Activated naive CD4-positive, alpha-beta T cell treated with anti-CD3 and anti-CD28 coated beads, Interleukin-2, amount 10 ng/mL, durations not matched to agents 7 days and 5 days (primary cell): Measurements from ENCODE around the gene RPS27L.
"Not testable (repeated sequence)": the region's sequence is repeated elsewhere in the genome, so short reads cannot be mapped to it uniquely, and the experiment has no call there.

Source experiments
- CTCF ChIA-PET: fragments of 350-600 bp; sonication (Branson Sonifier 250); formaldehyde crosslinking; loops from one replicate; lab custom pipeline; 2021; ENCODE audit warnings: antibody characterized with exemption; lab: Charles Lee
- DNase-seq: peaks from one replicate; pipeline ENCODE4 v3.0.0-alpha.2; 2020
- H3K27ac Mint-ChIP-seq: one replicate; pipeline ENCODE4 v1.8.0; 2021; ENCODE audit warnings: mild to moderate bottlenecking, moderate library complexity, mixed read lengths
- H3K27me3 Mint-ChIP-seq: one replicate; pipeline ENCODE4 v1.8.0; 2021; ENCODE audit warnings: mild to moderate bottlenecking, mixed read lengths
- H3K36me3 Mint-ChIP-seq: one replicate; pipeline ENCODE4 v1.8.0; 2021; ENCODE audit warnings: mixed read lengths
- H3K4me1 Mint-ChIP-seq: one replicate; pipeline ENCODE4 v1.8.0; 2021; ENCODE audit warnings: mixed read lengths
- H3K4me3 Mint-ChIP-seq: one replicate; pipeline ENCODE4 v1.8.0; 2021; ENCODE audit warnings: mild to moderate bottlenecking, moderate library complexity, mixed read lengths
- H3K9me3 Mint-ChIP-seq: one replicate; pipeline ENCODE4 v1.8.0; 2021; ENCODE audit warnings: mixed read lengths

Gene RPS27L

DNA sequence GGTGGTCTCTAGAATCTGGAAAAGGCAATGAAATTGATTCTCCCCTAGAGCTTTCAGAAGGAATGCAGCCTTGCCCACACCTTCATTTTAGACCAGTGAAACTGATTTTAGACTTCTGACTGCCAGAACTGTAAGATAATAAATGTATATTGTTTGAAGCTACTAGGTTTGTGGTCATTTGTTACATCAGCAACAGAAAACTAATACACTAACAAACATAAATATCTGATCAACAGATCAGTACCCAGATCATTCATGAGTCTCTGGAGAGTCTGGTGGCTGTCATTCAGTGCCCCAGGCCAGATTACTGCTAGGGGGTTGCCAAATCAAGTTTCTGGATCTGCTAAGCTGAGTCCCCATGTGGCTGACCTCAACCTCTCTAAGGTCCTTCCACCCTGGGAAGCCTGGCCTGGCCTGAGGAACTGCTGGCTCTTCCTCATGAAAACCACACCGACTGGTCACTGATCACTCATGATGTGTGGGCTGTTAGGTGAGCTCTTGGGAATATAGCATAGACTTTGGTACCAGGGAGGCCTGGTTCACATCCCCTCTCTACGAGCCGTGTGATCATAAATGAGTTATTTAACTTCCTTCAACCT lies 46.8 kb downstream of the RPS27L start:
- peaks cover 16% of the 10 kb centered on the region for H3K27me3 Mint-ChIP-seq
- no peak for DNase-seq
- peaks cover 4% of the 10 kb centered on the region for H3K9me3 Mint-ChIP-seq
- CTCF ChIA-PET = interaction anchor here (1.6 kb wide), 1 partner anchor 371 kb away, joined by 3 read pairs; no protein-coding TSS in a partner anchor
- no peak overlapping the region for H3K4me3 Mint-ChIP-seq
- H3K4me1 Mint-ChIP-seq = no peaks in the 10 kb centered on the region
- no peak overlapping the region for H3K27ac Mint-ChIP-seq
- H3K36me3 Mint-ChIP-seq = no peaks in the 10 kb centered on the region

GRCh38 chr15:63109920-63110319 lies 47.4 kb downstream of the RPS27L start:
- DNase-seq = no peak
- CTCF ChIA-PET = no interaction called here
- no peaks in the 10 kb centered on the region for H3K36me3 Mint-ChIP-seq
- no peak overlapping the region for H3K27ac Mint-ChIP-seq
- peaks cover 16% of the 10 kb centered on the region for H3K27me3 Mint-ChIP-seq
- no peaks in the 10 kb centered on the region for H3K4me1 Mint-ChIP-seq
- peaks cover 5% of the 10 kb centered on the region for H3K9me3 Mint-ChIP-seq
- H3K4me3 Mint-ChIP-seq = no peak overlapping the region

DNA sequence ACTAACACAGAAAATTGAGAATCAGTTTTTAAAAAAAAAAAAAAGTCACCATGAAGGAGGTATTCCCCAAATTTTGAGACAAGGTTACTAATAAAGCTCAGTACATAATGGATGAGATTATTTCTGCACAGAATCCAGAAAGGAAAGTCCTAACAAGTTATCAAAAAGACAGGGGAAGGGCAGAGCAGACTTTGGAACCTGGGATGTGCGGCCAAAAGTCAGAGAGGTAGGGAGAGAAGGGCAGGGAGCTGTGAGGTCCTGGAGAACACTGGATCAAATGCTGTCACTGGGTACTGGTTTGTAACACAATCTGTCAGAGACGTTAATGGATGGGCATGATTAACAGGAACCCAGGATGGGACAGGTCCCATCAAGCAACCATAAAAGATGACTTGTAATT lies 47.8 kb downstream of the RPS27L start:
- Mint-ChIP-seq H3K9me3 (peaks cover 5% of the 10 kb centered on the region), H3K27me3 (peaks cover 18% of the 10 kb centered on the region)
- CTCF ChIA-PET = interaction anchor here (1.8 kb wide), 1 partner anchor 62 kb away, joined by 5 read pairs; no protein-coding TSS in a partner anchor

DNA sequence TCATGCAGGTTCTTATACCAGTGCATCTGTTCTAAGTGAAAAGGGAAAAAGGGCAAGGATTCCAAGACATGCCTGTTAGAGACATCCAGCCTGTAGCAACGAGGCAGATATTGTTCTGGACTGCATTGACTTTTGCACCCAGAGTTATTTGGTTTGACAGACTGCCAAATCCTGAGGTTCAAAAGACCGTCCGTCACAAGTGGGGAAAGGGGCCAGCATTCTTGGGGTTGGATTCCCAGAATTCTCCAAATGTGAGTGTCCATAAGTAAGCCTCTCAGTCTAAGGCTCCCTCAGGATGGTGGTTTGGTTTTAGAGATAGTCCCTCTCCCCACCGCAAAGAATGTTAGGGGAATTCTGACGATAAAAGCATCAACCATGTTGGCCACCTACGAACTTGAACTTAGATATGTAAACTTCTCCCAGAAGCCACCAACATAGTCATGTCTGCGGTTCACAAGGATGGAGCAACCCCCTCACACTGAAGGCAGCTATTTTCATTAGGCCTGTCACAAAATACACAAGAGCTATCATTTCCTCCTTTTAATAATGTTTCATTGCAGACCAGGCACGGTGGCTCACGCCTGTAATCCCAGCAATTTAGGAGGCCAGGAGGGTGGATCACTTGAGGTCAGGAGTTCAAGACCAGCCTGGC lies 49.3 kb downstream of the RPS27L start:
- H3K27ac Mint-ChIP-seq = no peak overlapping the region
- H3K4me3 Mint-ChIP-seq = no peak overlapping the region
- H3K36me3 Mint-ChIP-seq = no peaks in the 10 kb centered on the region
- peaks cover 26% of the 10 kb centered on the region for H3K27me3 Mint-ChIP-seq
- DNase-seq = no peak
- peaks cover 5% of the 10 kb centered on the region for H3K9me3 Mint-ChIP-seq
- no peaks in the 10 kb centered on the region for H3K4me1 Mint-ChIP-seq
- CTCF ChIA-PET = interaction anchor here (1.3 to 1.8 kb wide), 2 partner anchors 14 to 60 kb away, joined by 5 to 7 read pairs; no protein-coding TSS in a partner anchor

More for the DNA sequence above, 47.8 kb downstream of the RPS27L start:
- H3K36me3 Mint-ChIP-seq = no peaks in the 10 kb centered on the region
- no peak overlapping the region for H3K4me3 Mint-ChIP-seq
- no peak for DNase-seq
- no peaks in the 10 kb centered on the region for H3K4me1 Mint-ChIP-seq
- no peak overlapping the region for H3K27ac Mint-ChIP-seq

DNA sequence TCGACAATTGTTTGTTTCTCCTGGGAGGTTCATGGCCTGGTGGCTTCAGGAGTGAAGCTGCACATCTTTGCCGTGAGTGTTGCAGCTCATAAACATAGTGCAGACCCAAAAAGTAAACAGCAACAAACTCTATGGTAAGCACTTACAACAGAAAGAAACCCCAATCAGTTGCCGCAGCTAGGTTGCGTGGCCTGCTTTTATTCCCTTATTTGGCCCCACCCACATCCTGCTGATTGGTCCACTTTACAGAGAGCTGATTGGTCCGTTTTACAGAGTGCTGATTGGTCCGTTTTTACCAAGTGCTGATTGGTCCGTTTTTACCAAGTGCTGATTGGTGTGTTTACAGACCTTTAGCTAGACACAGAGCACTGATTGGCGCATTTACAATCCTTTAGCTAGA lies 51.9 kb downstream of the RPS27L start:
- H3K27me3 Mint-ChIP-seq = peaks cover 32% of the 10 kb centered on the region
- H3K4me3 Mint-ChIP-seq, H3K36me3 Mint-ChIP-seq, H3K4me1 Mint-ChIP-seq, CTCF ChIA-PET, H3K27ac Mint-ChIP-seq, DNase-seq, H3K9me3 Mint-ChIP-seq: not testable (repeated sequence)

DNA sequence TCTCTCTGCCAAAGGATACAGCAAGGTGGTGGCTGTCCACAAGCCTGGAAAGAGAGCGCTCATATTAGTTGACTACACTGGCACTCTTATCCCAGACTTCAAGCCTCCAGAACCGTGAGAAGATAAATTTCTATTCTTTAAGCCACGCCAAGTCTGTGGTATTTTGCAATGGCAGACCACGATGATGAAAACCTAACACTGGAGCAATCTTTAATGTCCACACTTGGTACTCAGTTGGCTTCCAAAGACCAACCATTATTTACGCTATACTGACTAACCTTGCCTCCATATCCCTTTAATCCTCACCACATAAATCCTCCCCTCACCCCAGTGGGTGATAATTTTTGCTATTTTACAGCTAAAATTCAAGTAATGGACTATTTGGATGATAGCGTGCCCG lies 52.5 kb downstream of the RPS27L start:
- Mint-ChIP-seq H3K27me3 (peaks cover 26% of the 10 kb centered on the region), H3K9me3 (peaks cover 6% of the 10 kb centered on the region), H3K4me1 (no peaks in the 10 kb centered on the region), H3K4me3 (no peak overlapping the region), H3K36me3 (no peaks in the 10 kb centered on the region), H3K27ac (no peak overlapping the region)
- CTCF ChIA-PET = no interaction called here
- DNase-seq = no peak

DNA sequence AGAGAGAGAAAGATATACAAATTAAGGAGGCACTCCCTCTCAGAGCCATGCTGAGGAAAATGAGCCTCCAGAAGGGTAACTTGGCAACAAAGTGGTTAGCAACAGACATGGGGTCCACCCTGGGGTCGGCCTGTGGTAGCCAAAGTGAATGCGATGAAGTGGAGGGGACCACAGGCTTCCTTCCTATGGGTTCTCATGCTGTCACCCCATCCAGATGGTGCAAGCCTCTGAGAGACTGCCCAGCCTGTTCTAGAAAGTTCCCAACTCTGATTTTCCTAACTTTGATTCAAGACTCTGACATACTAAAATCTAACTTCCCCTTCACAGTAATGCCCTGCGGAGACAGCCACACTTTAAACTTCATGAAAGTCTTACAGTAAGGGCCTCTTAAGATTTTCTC lies 53.9 kb downstream of the RPS27L start:
- CTCF ChIA-PET = no interaction called here
- Mint-ChIP-seq H3K27me3 (peaks cover 16% of the 10 kb centered on the region), H3K4me3 (no peak overlapping the region), H3K9me3 (peaks cover 7% of the 10 kb centered on the region), H3K27ac (no peak overlapping the region), H3K36me3 (no peaks in the 10 kb centered on the region), H3K4me1 (no peaks in the 10 kb centered on the region)
- no peak for DNase-seq

- H3K27ac Mint-ChIP-seq, H3K36me3 Mint-ChIP-seq, CTCF ChIA-PET, H3K4me1 Mint-ChIP-seq, H3K4me3 Mint-ChIP-seq, H3K9me3 Mint-ChIP-seq, DNase-seq: not testable (repeated sequence)
- peaks cover 14% of the 10 kb centered on the region for H3K27me3 Mint-ChIP-seq
Measured at GRCh38 chr15:63099581-63099980, 57.7 kb downstream of the RPS27L start.

- H3K4me1 Mint-ChIP-seq, CTCF ChIA-PET, H3K4me3 Mint-ChIP-seq, H3K36me3 Mint-ChIP-seq, DNase-seq, H3K27ac Mint-ChIP-seq, H3K9me3 Mint-ChIP-seq: not testable (repeated sequence)
- peaks cover 12% of the 10 kb centered on the region for H3K27me3 Mint-ChIP-seq
Measured at GRCh38 chr15:63098901-63099300, 58.4 kb downstream of the RPS27L start.
